Nephron progenitor cell (in vitro differentiated cells): ENCODE measurements around the gene ADAMTS1.

ENCODE experiments used
- DNase-seq: peaks from one replicate; pipeline ENCODE4 v3.0.0; 2021
- H3K27ac Mint-ChIP-seq: 2 replicates; pipeline ENCODE4 v1.8.0; 2021; ENCODE audit warnings: mild to moderate bottlenecking, moderate library complexity, mixed read lengths
- H3K27me3 Mint-ChIP-seq: 2 replicates; pipeline ENCODE4 v1.8.0; 2021; ENCODE audit warnings: mild to moderate bottlenecking, low read depth, mixed read lengths; ENCODE audit not compliant: poor library complexity
- H3K36me3 Mint-ChIP-seq: 2 replicates; pipeline ENCODE4 v1.8.0; 2021; ENCODE audit warnings: low read depth, mixed read lengths
- H3K4me1 Mint-ChIP-seq: 2 replicates; pipeline ENCODE4 v1.8.0; 2021; ENCODE audit warnings: mixed read lengths
- H3K4me3 Mint-ChIP-seq: 2 replicates; pipeline ENCODE4 v1.8.0; 2021; ENCODE audit warnings: mild to moderate bottlenecking, moderate library complexity, mixed read lengths
- H3K9me3 Mint-ChIP-seq: 2 replicates; pipeline ENCODE4 v1.8.0; 2021; ENCODE audit warnings: mild to moderate bottlenecking, moderate library complexity, mixed read lengths
- CTCF ChIP-seq: fragments of 200-600 bp; sonication (generic); IDR thresholded peaks from 2 replicates; pipeline ENCODE4 v1.5.0; 2021; ENCODE audit warnings: antibody characterized with exemption

The ADAMTS1 gene

GRCh38 chr21:26818906-26819305, 26.3 kb downstream of the ADAMTS1 start:
- Mint-ChIP-seq H3K4me3 (no peak overlapping the region), H3K27me3 (no peaks in the 10 kb centered on the region), H3K4me1 (peaks cover 5% of the 10 kb centered on the region), H3K27ac (no peak overlapping the region), H3K36me3 (no peaks in the 10 kb centered on the region), H3K9me3 (peaks cover 2% of the 10 kb centered on the region)
- no peak for TF ChIP-seq CTCF
- no peak for DNase-seq

- no peaks in the 10 kb centered on the region for H3K36me3 Mint-ChIP-seq
- no peak for TF ChIP-seq CTCF
- no peak overlapping the region for H3K27ac Mint-ChIP-seq
- no peaks in the 10 kb centered on the region for H3K9me3 Mint-ChIP-seq
- DNase-seq = no peak
- H3K4me1 Mint-ChIP-seq = peaks cover 5% of the 10 kb centered on the region
- H3K27me3 Mint-ChIP-seq = no peaks in the 10 kb centered on the region
- no peak overlapping the region for H3K4me3 Mint-ChIP-seq
Observed at GRCh38 chr21:26815197-26815596, 30.0 kb downstream of the ADAMTS1 start.

GRCh38 chr21:26814386-26814785, 30.8 kb downstream of the ADAMTS1 start:
- Mint-ChIP-seq H3K27me3 (no peaks in the 10 kb centered on the region), H3K4me3 (no peak overlapping the region), H3K4me1 (peaks cover 5% of the 10 kb centered on the region), H3K9me3 (no peaks in the 10 kb centered on the region), H3K36me3 (no peaks in the 10 kb centered on the region), H3K27ac (no peak overlapping the region)
- no peak for DNase-seq
- no peak for TF ChIP-seq CTCF

GRCh38 chr21:26813426-26813998, 31.7 kb downstream of the ADAMTS1 start:
- Mint-ChIP-seq H3K27ac (no peak overlapping the region), H3K9me3 (no peaks in the 10 kb centered on the region), H3K4me3 (no peak overlapping the region), H3K27me3 (no peaks in the 10 kb centered on the region), H3K36me3 (no peaks in the 10 kb centered on the region), H3K4me1 (peaks cover 5% of the 10 kb centered on the region)
- no peak for DNase-seq
- TF ChIP-seq CTCF = no peak

GRCh38 chr21:26812173-26812572, 33.0 kb downstream of the ADAMTS1 start:
- no peak for DNase-seq
- H3K9me3 Mint-ChIP-seq = no peaks in the 10 kb centered on the region
- no peak overlapping the region for H3K4me3 Mint-ChIP-seq
- TF ChIP-seq CTCF = no peak
- no peaks in the 10 kb centered on the region for H3K27me3 Mint-ChIP-seq
- H3K27ac Mint-ChIP-seq = no peak overlapping the region
- H3K4me1 Mint-ChIP-seq = no peaks in the 10 kb centered on the region
- no peaks in the 10 kb centered on the region for H3K36me3 Mint-ChIP-seq

- Mint-ChIP-seq H3K36me3 (no peaks in the 10 kb centered on the region), H3K9me3 (no peaks in the 10 kb centered on the region), H3K4me1 (no peaks in the 10 kb centered on the region), H3K27me3 (no peaks in the 10 kb centered on the region), H3K27ac (no peak overlapping the region), H3K4me3 (no peak overlapping the region)
- TF ChIP-seq CTCF = no peak
- no peak for DNase-seq
Observed at GRCh38 chr21:26811482-26811881, 33.7 kb downstream of the ADAMTS1 start.
